ENCODE measurements around the gene NFATC2.

NFATC2 gene

DNA sequence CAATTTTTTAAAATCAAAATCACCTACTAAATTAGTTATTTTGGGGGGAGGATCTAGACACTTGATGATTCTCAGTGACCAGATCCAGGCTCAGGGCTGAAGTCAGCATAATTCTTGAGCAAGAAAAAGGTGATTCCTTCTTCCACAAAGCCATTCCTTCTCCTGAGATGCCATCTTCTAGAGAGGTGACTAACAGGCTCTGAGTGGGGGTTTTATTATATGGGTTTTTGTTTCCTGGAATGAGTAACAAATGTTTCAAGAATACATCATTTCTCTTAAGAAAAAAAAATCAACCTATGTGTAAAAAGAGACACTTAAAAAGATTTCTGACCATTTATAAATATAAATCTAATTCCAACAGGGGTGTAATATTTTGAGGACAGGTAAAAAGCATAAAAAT is 154.3 kb downstream of the NFATC2 start:
- H3K4me3 ChIP-seq (ENCODE audit: control insufficient read depth in 1 of 7, extremely low read depth in 1 of 7, insufficient read depth in 4 of 7, low read depth in 2 of 7, low read length in 6 of 7): no peak overlapping the region
- DNase-seq: no peak
- ChIA-PET CTCF (interaction anchor here (0.7 kb wide), 1 partner anchor 12 kb away, joined by 3 read pairs; no protein-coding TSS in a partner anchor), POLR2A (no interaction called here)
- H3K27me3 ChIP-seq (replicated peaks in 2 of 5; ENCODE audit: control insufficient read depth in 4 of 5, insufficient read depth in 5 of 5, low read length in 4 of 5): no peaks in the 10 kb centered on the region
- H3K36me3 ChIP-seq (ENCODE audit: control insufficient read depth in 4 of 4, insufficient read depth in 4 of 4, low read length in 3 of 4): peaks cover 4 to 49% (median 28%) of the 10 kb centered on the region in 4 experiments
- H3K27ac ChIP-seq (ENCODE audit: insufficient read depth in 1 of 2, low read depth in 1 of 2, low read length in 2 of 2, poor library complexity in 1 of 2, severe bottlenecking in 2 of 2): no peak overlapping the region
- no peaks in the 10 kb centered on the region for H3K9me3 ChIP-seq (ENCODE audit: control extremely low read depth in 1 of 5, control insufficient read depth in 4 of 5, insufficient read depth in 2 of 5, low read depth in 1 of 5, low read length in 4 of 5)
- peaks cover 0 to 3% (median 0%) of the 10 kb centered on the region in 4 experiments for H3K4me1 ChIP-seq (ENCODE audit: control extremely low read depth in 1 of 4, control insufficient read depth in 4 of 4, insufficient read depth in 4 of 4, low read length in 3 of 4)

DNA sequence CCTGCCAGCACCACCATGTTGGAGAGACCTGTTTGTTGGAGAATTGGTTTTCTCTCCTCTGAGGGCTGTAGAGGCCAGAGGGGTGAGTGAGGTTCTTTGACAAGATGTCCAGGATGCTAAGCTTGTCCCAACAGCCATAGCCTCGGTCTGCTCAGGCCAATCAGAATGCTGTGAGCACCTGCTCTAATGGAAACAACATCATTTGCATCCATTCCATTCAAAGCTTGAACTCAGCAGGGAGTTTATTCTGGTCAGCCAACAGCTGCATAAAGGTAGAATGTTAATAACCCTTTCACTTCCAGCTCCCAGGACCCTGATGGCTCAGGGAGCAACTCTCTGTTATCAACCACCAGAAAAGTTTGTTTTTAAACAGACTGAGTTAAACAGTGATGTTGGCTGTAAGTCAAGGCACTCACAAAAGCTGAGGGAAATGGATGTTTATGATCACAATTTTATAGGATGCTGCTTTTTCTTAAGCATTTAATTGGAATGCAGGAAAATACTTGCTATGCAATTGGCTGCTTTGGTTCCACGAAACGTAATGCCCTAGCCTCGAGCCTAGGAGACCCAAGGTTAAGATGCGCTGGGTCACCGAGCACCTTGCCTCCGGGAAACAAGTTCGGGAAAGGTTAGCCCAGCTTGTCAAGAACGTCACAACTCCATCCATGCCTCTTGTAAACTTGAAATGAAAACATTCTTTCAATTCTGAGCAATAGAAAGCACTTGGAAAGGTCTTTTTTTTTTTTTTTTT is 155.2 kb downstream of the NFATC2 start:
- no peak for DNase-seq
- CTCF ChIA-PET: interaction anchor here (0.5 to 3.8 kb wide), 5 partner anchors 9 to 209 kb away, joined by 3 to 34 read pairs (median 5); no protein-coding TSS in a partner anchor
- WGBS (ENCODE audit: insufficient coverage): 97% methylated on average over 6 of the region's 9 CpGs
- H3K27ac ChIP-seq (ENCODE audit: insufficient read depth in 1 of 2, low read depth in 1 of 2, low read length in 2 of 2, poor library complexity in 1 of 2, severe bottlenecking in 2 of 2): no peak overlapping the region
- H3K36me3 ChIP-seq (ENCODE audit: control insufficient read depth in 4 of 4, insufficient read depth in 4 of 4, low read length in 3 of 4): peaks cover 3 to 40% (median 20%) of the 10 kb centered on the region in 4 experiments
- peaks cover 0 to 2% (median 0%) of the 10 kb centered on the region in 4 experiments for H3K4me1 ChIP-seq (ENCODE audit: control extremely low read depth in 1 of 4, control insufficient read depth in 4 of 4, insufficient read depth in 4 of 4, low read length in 3 of 4)
- H3K27me3 ChIP-seq (replicated peaks in 2 of 5; ENCODE audit: control insufficient read depth in 4 of 5, insufficient read depth in 5 of 5, low read length in 4 of 5): no peaks in the 10 kb centered on the region
- H3K4me3 ChIP-seq (ENCODE audit: control insufficient read depth in 1 of 7, extremely low read depth in 1 of 7, insufficient read depth in 4 of 7, low read depth in 2 of 7, low read length in 6 of 7): no peak overlapping the region
- POLR2A ChIA-PET: no interaction called here
- no peaks in the 10 kb centered on the region for H3K9me3 ChIP-seq (ENCODE audit: control extremely low read depth in 1 of 5, control insufficient read depth in 4 of 5, insufficient read depth in 2 of 5, low read depth in 1 of 5, low read length in 4 of 5)

GRCh38 chr20:51386586-51386985 is 155.9 kb downstream of the NFATC2 start:
- Histone ChIP-seq H3K9me3 (ENCODE audit: control extremely low read depth in 1 of 5, control insufficient read depth in 4 of 5, insufficient read depth in 2 of 5, low read depth in 1 of 5, low read length in 4 of 5) (no peaks in the 10 kb centered on the region), H3K4me1 (ENCODE audit: control extremely low read depth in 1 of 4, control insufficient read depth in 4 of 4, insufficient read depth in 4 of 4, low read length in 3 of 4) (no peaks in the 10 kb centered on the region), H3K27ac (ENCODE audit: insufficient read depth in 1 of 2, low read depth in 1 of 2, low read length in 2 of 2, poor library complexity in 1 of 2, severe bottlenecking in 2 of 2) (no peak overlapping the region), H3K36me3 (ENCODE audit: control insufficient read depth in 4 of 4, insufficient read depth in 4 of 4, low read length in 3 of 4) (peaks cover 3 to 37% (median 19%) of the 10 kb centered on the region in 4 experiments), H3K4me3 (ENCODE audit: control insufficient read depth in 1 of 7, extremely low read depth in 1 of 7, insufficient read depth in 4 of 7, low read depth in 2 of 7, low read length in 6 of 7) (no peak overlapping the region), H3K27me3 (replicated peaks in 2 of 5; ENCODE audit: control insufficient read depth in 4 of 5, insufficient read depth in 5 of 5, low read length in 4 of 5) (no peaks in the 10 kb centered on the region)
- WGBS (ENCODE audit: insufficient coverage): 100% methylated on average over 4 of the region's 4 CpGs
- ChIA-PET CTCF (interaction anchor here (0.7 to 3.8 kb wide), 12 partner anchors 9 to 210 kb away, joined by 3 to 34 read pairs (median 3); no protein-coding TSS in a partner anchor), POLR2A (no interaction called here)
- DNase-seq: no peak

GRCh38 chr20:51385646-51386530 is 156.6 kb downstream of the NFATC2 start:
- DNase-seq: peak; percentile 31 to 57 (median 49)
- CTCF ChIA-PET: interaction anchor here (0.7 to 3.8 kb wide), 13 partner anchors 13 to 228 kb away, joined by 3 to 34 read pairs (median 3); no protein-coding TSS in a partner anchor
- peaks cover 3 to 32% (median 15%) of the 10 kb centered on the region in 4 experiments for H3K36me3 ChIP-seq (ENCODE audit: control insufficient read depth in 4 of 4, insufficient read depth in 4 of 4, low read length in 3 of 4)
- no peaks in the 10 kb centered on the region for H3K9me3 ChIP-seq (ENCODE audit: control extremely low read depth in 1 of 5, control insufficient read depth in 4 of 5, insufficient read depth in 2 of 5, low read depth in 1 of 5, low read length in 4 of 5)
- 95% methylated on average over 4 of the region's 7 CpGs for WGBS (ENCODE audit: insufficient coverage)
- H3K4me1 ChIP-seq (ENCODE audit: control extremely low read depth in 1 of 4, control insufficient read depth in 4 of 4, insufficient read depth in 4 of 4, low read length in 3 of 4): no peaks in the 10 kb centered on the region
- POLR2A ChIA-PET: no interaction called here
- H3K4me3 ChIP-seq (ENCODE audit: control insufficient read depth in 1 of 7, extremely low read depth in 1 of 7, insufficient read depth in 4 of 7, low read depth in 2 of 7, low read length in 6 of 7): no peak overlapping the region
- H3K27ac ChIP-seq (ENCODE audit: insufficient read depth in 1 of 2, low read depth in 1 of 2, low read length in 2 of 2, poor library complexity in 1 of 2, severe bottlenecking in 2 of 2): no peak overlapping the region
- no peaks in the 10 kb centered on the region for H3K27me3 ChIP-seq (replicated peaks in 2 of 5; ENCODE audit: control insufficient read depth in 4 of 5, insufficient read depth in 5 of 5, low read length in 4 of 5)

GRCh38 chr20:51384875-51385274 is 157.6 kb downstream of the NFATC2 start:
- Histone ChIP-seq H3K9me3 (ENCODE audit: control extremely low read depth in 1 of 5, control insufficient read depth in 4 of 5, insufficient read depth in 2 of 5, low read depth in 1 of 5, low read length in 4 of 5) (no peaks in the 10 kb centered on the region), H3K27me3 (replicated peaks in 2 of 5; ENCODE audit: control insufficient read depth in 4 of 5, insufficient read depth in 5 of 5, low read length in 4 of 5) (no peaks in the 10 kb centered on the region), H3K36me3 (ENCODE audit: control insufficient read depth in 4 of 4, insufficient read depth in 4 of 4, low read length in 3 of 4) (peaks cover 3 to 22% (median 11%) of the 10 kb centered on the region in 4 experiments), H3K4me1 (ENCODE audit: control extremely low read depth in 1 of 4, control insufficient read depth in 4 of 4, insufficient read depth in 4 of 4, low read length in 3 of 4) (no peaks in the 10 kb centered on the region), H3K27ac (ENCODE audit: insufficient read depth in 1 of 2, low read depth in 1 of 2, low read length in 2 of 2, poor library complexity in 1 of 2, severe bottlenecking in 2 of 2) (no peak overlapping the region), H3K4me3 (ENCODE audit: control insufficient read depth in 1 of 7, extremely low read depth in 1 of 7, insufficient read depth in 4 of 7, low read depth in 2 of 7, low read length in 6 of 7) (no peak overlapping the region)
- ChIA-PET POLR2A (no interaction called here), CTCF (interaction anchor here (0.6 to 3.8 kb wide), 7 partner anchors 10 to 826 kb away, joined by 3 to 34 read pairs (median 3); no protein-coding TSS in a partner anchor)
- DNase-seq: no peak
- 83% methylated on average over 3 of the region's 3 CpGs for WGBS (ENCODE audit: insufficient coverage)

DNA sequence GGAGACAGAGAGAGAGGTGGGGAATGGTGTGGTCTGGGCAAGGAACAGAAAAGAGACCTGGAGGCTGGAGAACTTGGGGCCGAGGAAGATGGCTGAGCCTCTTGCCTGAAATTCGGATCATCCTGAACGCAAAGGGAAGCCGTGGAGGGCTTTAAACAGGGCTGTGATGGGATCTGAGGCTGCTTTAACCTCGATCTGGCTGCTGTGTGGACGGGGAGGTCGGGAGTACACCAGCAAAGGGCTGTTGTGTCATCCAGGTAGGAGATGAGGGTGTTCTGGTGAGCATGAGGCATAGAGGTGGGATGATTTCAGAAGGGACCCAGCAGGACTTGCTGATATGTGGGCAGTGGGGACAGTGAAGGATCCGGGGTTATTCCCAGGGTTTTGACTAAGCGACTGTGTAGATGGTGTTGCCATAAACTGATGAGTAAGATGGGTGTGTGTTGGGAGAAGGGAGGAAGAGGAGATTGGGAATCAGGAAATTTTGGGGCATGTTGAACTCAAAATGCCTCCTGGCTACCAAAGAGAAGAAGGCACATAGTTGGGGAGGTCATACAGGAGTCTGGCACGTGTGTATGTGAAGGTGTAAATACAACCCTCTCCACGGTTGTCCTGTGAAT is 158.5 kb downstream of the NFATC2 start:
- no peak overlapping the region for H3K4me3 ChIP-seq (ENCODE audit: control insufficient read depth in 1 of 7, extremely low read depth in 1 of 7, insufficient read depth in 4 of 7, low read depth in 2 of 7, low read length in 6 of 7)
- no peaks in the 10 kb centered on the region for H3K27me3 ChIP-seq (replicated peaks in 2 of 5; ENCODE audit: control insufficient read depth in 4 of 5, insufficient read depth in 5 of 5, low read length in 4 of 5)
- H3K4me1 ChIP-seq (ENCODE audit: control extremely low read depth in 1 of 4, control insufficient read depth in 4 of 4, insufficient read depth in 4 of 4, low read length in 3 of 4): no peaks in the 10 kb centered on the region
- DNase-seq: no peak
- no peak overlapping the region for H3K27ac ChIP-seq (ENCODE audit: insufficient read depth in 1 of 2, low read depth in 1 of 2, low read length in 2 of 2, poor library complexity in 1 of 2, severe bottlenecking in 2 of 2)
- 100% methylated on average over 10 of the region's 11 CpGs for WGBS (ENCODE audit: insufficient coverage)
- ChIA-PET POLR2A (no interaction called here), CTCF (interaction anchor here (0.7 to 3.8 kb wide), 3 partner anchors 16 to 212 kb away, joined by 3 to 34 read pairs (median 22); no protein-coding TSS in a partner anchor)
- peaks cover 3 to 15% (median 11%) of the 10 kb centered on the region in 4 experiments for H3K36me3 ChIP-seq (ENCODE audit: control insufficient read depth in 4 of 4, insufficient read depth in 4 of 4, low read length in 3 of 4)
- no peaks in the 10 kb centered on the region for H3K9me3 ChIP-seq (ENCODE audit: control extremely low read depth in 1 of 5, control insufficient read depth in 4 of 5, insufficient read depth in 2 of 5, low read depth in 1 of 5, low read length in 4 of 5)

All from common myeloid progenitor, CD34-positive (primary cell).